Sigmoid colon (tissue), 7 donors: ENCODE data around the gene C2CD2. TPM values are rescaled to one million over a fixed set of nuclear protein-coding genes. Genes with fewer than 3 reads are reported as not detected.

Source experiments
- DNase-seq: peaks from one replicate; pipeline ENCODE4 v3.0.0-alpha.2; 2019
- H3K27ac ChIP-seq, 4 donors: fragments of 200-600 bp; sonication (generic); one replicate each; pipeline ENCODE4 v1.5.1; 2016 to 2019; ENCODE audit warnings: mild to moderate bottlenecking in 1 of 4
- H3K27me3 ChIP-seq, 3 donors: fragments of 200-600 bp; sonication (generic); one replicate each; pipeline ENCODE4 v1.5.1; 2019; ENCODE audit warnings: mild to moderate bottlenecking in 1 of 3
- H3K36me3 ChIP-seq, 4 donors: fragments of 200-600 bp; sonication (generic); one replicate each; pipeline ENCODE4 v1.5.1; 2016 to 2019
- H3K4me1 ChIP-seq, 4 donors: fragments of 200-600 bp; sonication (generic); one replicate each; pipeline ENCODE4 v1.5.1; 2017 to 2019
- H3K4me3 ChIP-seq, 4 donors: fragments of 200-600 bp; sonication (generic); one replicate each; pipeline ENCODE4 v1.5.1; 2017 to 2019; ENCODE audit warnings: mild to moderate bottlenecking in 2 of 4, moderate library complexity in 1 of 4
- H3K9me3 ChIP-seq, 4 donors: fragments of 200-600 bp in 3 of 4; sonication (generic) in 3 of 4; one replicate each; pipeline versions ENCODE4 v1.5.1 to v1.6.1; 2013 to 2019
- CTCF ChIP-seq, 4 experiments: fragments of 450-650 bp in 3 of 4; fragments of 200-600 bp in 1 of 4; IDR thresholded peaks; one replicate each; pipeline ENCODE4 v1.5.1; 2016 to 2019; ENCODE audit warnings: antibody characterized with exemption in 4 of 4, mild to moderate bottlenecking in 3 of 4, moderate library complexity in 2 of 4
- EP300 ChIP-seq, 4 donors: sonication (generic); formaldehyde crosslinking; IDR thresholded peaks; one replicate each; pipeline ENCODE4 v1.6.1; 2017; ENCODE audit warnings: antibody characterized with exemption in 4 of 4
- POLR2A ChIP-seq, 2 donors: fragments of 450-650 bp; IDR thresholded peaks; one replicate each; pipeline ENCODE4 v1.6.1; 2016; ENCODE audit warnings: antibody characterized with exemption in 2 of 2, mild to moderate bottlenecking in 2 of 2, moderate library complexity in 2 of 2
- POLR2AphosphoS5 ChIP-seq, 4 donors: sonication (generic); formaldehyde crosslinking; IDR thresholded peaks; one replicate each; pipeline ENCODE4 v1.6.1; 2017; ENCODE audit warnings: antibody characterized with exemption in 4 of 4
- WGBS, 2 donors: extraction: QIAGEN DNeasy Blood & Tissue Kit; methylation state at CpG; one replicate each; pipeline ENCODE4 v1.1.7; 2013; 5-methylcytosine and 5-hydroxymethylcytosine counted together
- intact Hi-C: fragments of 100-400 bp; cut with DNase I; formaldehyde crosslinking; loops from one replicate; pipeline ENCODE4 v1.15.1; 2023
- polyA plus RNA-seq, 3 donors: library from polyadenylated mRNA; stranded (reverse); fragments of 200-250 nt; gene quantifications; one replicate each; pipeline ENCODE4 v1.2.3, GENCODE V29; 2013
- total RNA-seq, 4 donors: library from RNA; depleted of rRNA; stranded (reverse); fragments of >200 nt; gene quantifications; one replicate each; pipeline ENCODE4 v1.1.0, GENCODE V29; 2016
- donor health status: healthy with polysubstance abuse.
- donor health status: Bipolar disorder and iron deficiency.
- donor health status: healthy.

The C2CD2 gene
- total and polyA plus RNA-seq, 7 donors, result 1.8 to 45.1 (median 19.0) TPM

GRCh38 chr21:41928621-41929220, 25.1 kb downstream of the C2CD2 start:
- intact Hi-C loops, result loop anchor here (5.0 kb wide), 1 partner anchor 51 kb away; the partner anchor contains the start of gene PRDM15
- peak overlapping the region in 2 of 4 donors; percentile 84 to 87 for H3K27ac ChIP-seq
- WGBS, 2 donors, result 57 to 84% methylated on average over 10 of the region's 10 CpGs
- no peaks in the 10 kb centered on the region for H3K27me3 ChIP-seq
- TF ChIP-seq CTCF (IDR thresholded peaks at IDR 0.05) (no peak), EP300 (IDR thresholded peaks at IDR 0.05) (no peak), POLR2AphosphoS5 (IDR thresholded peaks at IDR 0.05) (no peak), POLR2A (IDR thresholded peaks at IDR 0.05) (no peak)
- no peaks in the 10 kb centered on the region for H3K36me3 ChIP-seq
- peak; percentile 54 for DNase-seq
- no peaks in the 10 kb centered on the region for H3K9me3 ChIP-seq
- H3K4me1 ChIP-seq, result peaks cover 0 to 62% (median 56%) of the 10 kb centered on the region in 4 donors
- H3K4me3 ChIP-seq, result no peak overlapping the region

- no peaks in the 10 kb centered on the region for H3K27me3 ChIP-seq
- 74 to 90% methylated on average over 17 of the region's 17 CpGs for WGBS, 2 donors
- DNase-seq, result peak; percentile 61
- intact Hi-C loops, result loop anchor here (5.0 kb wide), 1 partner anchor 51 kb away; the partner anchor contains the start of gene PRDM15
- H3K4me3 ChIP-seq, result no peak overlapping the region
- peaks cover 0 to 62% (median 53%) of the 10 kb centered on the region in 4 donors for H3K4me1 ChIP-seq
- no peaks in the 10 kb centered on the region for H3K36me3 ChIP-seq
- TF ChIP-seq POLR2AphosphoS5 (IDR thresholded peaks at IDR 0.05), result no peak
- TF ChIP-seq POLR2A (IDR thresholded peaks at IDR 0.05), result no peak
- no peak for TF ChIP-seq CTCF (IDR thresholded peaks at IDR 0.05)
- TF ChIP-seq EP300 (IDR thresholded peaks at IDR 0.05), result no peak
- peak overlapping the region; percentile 69 to 87 (median 78) for H3K27ac ChIP-seq
- H3K9me3 ChIP-seq, result no peaks in the 10 kb centered on the region
Measured at GRCh38 chr21:41927727-41928409, 25.9 kb downstream of the C2CD2 start.

GRCh38 chr21:41926807-41927171, 27.0 kb downstream of the C2CD2 start:
- 15 to 16% methylated on average over 3 of the region's 3 CpGs for WGBS, 2 donors
- peaks cover 0 to 58% (median 47%) of the 10 kb centered on the region in 4 donors for H3K4me1 ChIP-seq
- peak overlapping the region; percentile 69 to 87 (median 78) for H3K27ac ChIP-seq
- TF ChIP-seq POLR2A (IDR thresholded peaks at IDR 0.05), result no peak
- no peak for TF ChIP-seq EP300 (IDR thresholded peaks at IDR 0.05)
- no peak for TF ChIP-seq POLR2AphosphoS5 (IDR thresholded peaks at IDR 0.05)
- TF ChIP-seq CTCF (IDR thresholded peaks at IDR 0.05), result no peak
- H3K4me3 ChIP-seq, result peak overlapping the region in 3 of 4 donors; percentile 35 to 50 (median 49)
- no peaks in the 10 kb centered on the region for H3K9me3 ChIP-seq
- intact Hi-C loops, result loop anchor here (5.0 kb wide), 1 partner anchor 49 kb away; the partner anchor contains the start of gene PRDM15
- no peaks in the 10 kb centered on the region for H3K27me3 ChIP-seq
- DNase-seq, result peak; percentile 17
- no peaks in the 10 kb centered on the region for H3K36me3 ChIP-seq

- peak; percentile 57 for DNase-seq
- 10 to 17% methylated on average over 11 of the region's 11 CpGs for WGBS, 2 donors
- peaks cover 0 to 58% (median 46%) of the 10 kb centered on the region in 4 donors for H3K4me1 ChIP-seq
- no peaks in the 10 kb centered on the region for H3K36me3 ChIP-seq
- TF ChIP-seq POLR2AphosphoS5 (IDR thresholded peaks at IDR 0.05), result peak in 2 of 4 donors; percentile 18 to 24
- no peak for TF ChIP-seq CTCF (IDR thresholded peaks at IDR 0.05)
- H3K9me3 ChIP-seq, result no peaks in the 10 kb centered on the region
- H3K27me3 ChIP-seq, result no peaks in the 10 kb centered on the region
- H3K27ac ChIP-seq, result peak overlapping the region; percentile 69 to 87 (median 78)
- intact Hi-C loops, result loop anchor here (5.0 kb wide), 1 partner anchor 49 kb away; the partner anchor contains the start of gene PRDM15
- peak overlapping the region; percentile 23 to 50 (median 42) for H3K4me3 ChIP-seq
Measured at GRCh38 chr21:41926117-41926806, 27.6 kb downstream of the C2CD2 start.
